ENCODE measurements around the gene TICRR. TPM values are rescaled to one million over a fixed set of nuclear protein-coding genes. Genes with fewer than 3 reads are reported as not detected.
"Not testable (repeated sequence)": the region's sequence is repeated elsewhere in the genome, so short reads cannot be mapped to it uniquely, and the experiment has no call there.

TICRR gene
- total RNA-seq, 4 donors from 2014 or later: not detected

- DNase-seq: no peak
- no peak overlapping the region for H3K27ac ChIP-seq
- no peak for ATAC-seq
- no peaks in the 10 kb centered on the region for H3K36me3 ChIP-seq
- TF ChIP-seq CTCF (IDR thresholded peaks at IDR 0.05 in 4 of 5, conservative IDR thresholded peaks at IDR 0.05 in 1 of 5) (no peak), POLR2A (IDR thresholded peaks at IDR 0.05) (no peak)
- no peaks in the 10 kb centered on the region for H3K27me3 ChIP-seq
- H3K4me3 ChIP-seq: peak overlapping the region in 2 of 4 donors; percentile 64 to 75
- peaks cover 6 to 8% of the 10 kb centered on the region in 2 donors for H3K4me1 ChIP-seq
- intact Hi-C loops (cut with DNase I; ENCODE audit: low total_unique reads): no loop called here
- in situ Hi-C loops (cut with MboI; ENCODE audit: low sequenced_read_pairs in 4 of 4): no loop called here
- H3K9me3 ChIP-seq: no peaks in the 10 kb centered on the region
These were observed 1.1 kb downstream of the TICRR start for GRCh38 chr15:89576417-89576773.

GRCh38 chr15:89577776-89578115, 2.5 kb downstream of the TICRR start:
- in situ Hi-C loops (cut with MboI; ENCODE audit: low sequenced_read_pairs in 4 of 4): no loop called here
- Histone ChIP-seq H3K4me3 (no peak overlapping the region), H3K9me3 (no peaks in the 10 kb centered on the region), H3K4me1 (peaks cover 6 to 8% of the 10 kb centered on the region in 2 donors), H3K36me3 (no peaks in the 10 kb centered on the region), H3K27me3 (no peaks in the 10 kb centered on the region), H3K27ac (no peak overlapping the region)
- ATAC-seq (no peak), DNase-seq (no peak)
- no peak for TF ChIP-seq POLR2A (IDR thresholded peaks at IDR 0.05)
- no peak for TF ChIP-seq CTCF (IDR thresholded peaks at IDR 0.05 in 4 of 5, conservative IDR thresholded peaks at IDR 0.05 in 1 of 5)
- intact Hi-C loops (cut with DNase I; ENCODE audit: low total_unique reads): no loop called here

- ATAC-seq: no peak
- Histone ChIP-seq H3K9me3 (no peaks in the 10 kb centered on the region), H3K36me3 (no peaks in the 10 kb centered on the region), H3K27me3 (no peaks in the 10 kb centered on the region), H3K4me3 (no peak overlapping the region), H3K4me1 (peaks cover 6 to 8% of the 10 kb centered on the region in 2 donors), H3K27ac (no peak overlapping the region)
- intact Hi-C loops (cut with DNase I; ENCODE audit: low total_unique reads) (no loop called here), in situ Hi-C loops (cut with MboI; ENCODE audit: low sequenced_read_pairs in 4 of 4) (no loop called here)
- DNase-seq: no peak
- TF ChIP-seq CTCF (IDR thresholded peaks at IDR 0.05 in 4 of 5, conservative IDR thresholded peaks at IDR 0.05 in 1 of 5): no peak
- no peak for TF ChIP-seq POLR2A (IDR thresholded peaks at IDR 0.05)
These were observed 2.9 kb downstream of the TICRR start for GRCh38 chr15:89578146-89578545.

- ATAC-seq; in situ Hi-C loops (cut with MboI; ENCODE audit: low sequenced_read_pairs in 4 of 4); intact Hi-C loops (cut with DNase I; ENCODE audit: low total_unique reads): not testable (repeated sequence)
These were observed 5.5 kb downstream of the TICRR start for GRCh38 chr15:89580747-89581146.

GRCh38 chr15:89586651-89587050, 11.4 kb downstream of the TICRR start:
- no peaks in the 10 kb centered on the region for H3K4me1 ChIP-seq
- no peak overlapping the region for H3K4me3 ChIP-seq
- ATAC-seq (no peak), DNase-seq (no peak)
- in situ Hi-C loops (cut with MboI; ENCODE audit: low sequenced_read_pairs in 4 of 4) (no loop called here), intact Hi-C loops (cut with DNase I; ENCODE audit: low total_unique reads) (no loop called here)
- no peaks in the 10 kb centered on the region for H3K36me3 ChIP-seq
- TF ChIP-seq POLR2A (IDR thresholded peaks at IDR 0.05) (no peak), CTCF (IDR thresholded peaks at IDR 0.05 in 4 of 5, conservative IDR thresholded peaks at IDR 0.05 in 1 of 5) (no peak)
- H3K27ac ChIP-seq: no peak overlapping the region
- H3K27me3 ChIP-seq: no peaks in the 10 kb centered on the region
- H3K9me3 ChIP-seq: no peaks in the 10 kb centered on the region

More at GRCh38 chr15:89580747-89581146, 5.5 kb downstream of the TICRR start:
- H3K4me1 ChIP-seq, H3K27me3 ChIP-seq, H3K9me3 ChIP-seq, H3K4me3 ChIP-seq, DNase-seq, H3K36me3 ChIP-seq, H3K27ac ChIP-seq: not testable (repeated sequence)
